GM18499 (cell line): ENCODE measurements around the gene AQP1.

Experiments
- ATAC-seq: cut with Tn5 transposase; IDR thresholded peaks from one replicate; pipeline ENCODE4 v1.9.1; 2021; ENCODE audit warnings: moderate number of reproducible peaks; ENCODE audit not compliant: insufficient read depth, unreplicated experiment

Gene AQP1

DNA sequence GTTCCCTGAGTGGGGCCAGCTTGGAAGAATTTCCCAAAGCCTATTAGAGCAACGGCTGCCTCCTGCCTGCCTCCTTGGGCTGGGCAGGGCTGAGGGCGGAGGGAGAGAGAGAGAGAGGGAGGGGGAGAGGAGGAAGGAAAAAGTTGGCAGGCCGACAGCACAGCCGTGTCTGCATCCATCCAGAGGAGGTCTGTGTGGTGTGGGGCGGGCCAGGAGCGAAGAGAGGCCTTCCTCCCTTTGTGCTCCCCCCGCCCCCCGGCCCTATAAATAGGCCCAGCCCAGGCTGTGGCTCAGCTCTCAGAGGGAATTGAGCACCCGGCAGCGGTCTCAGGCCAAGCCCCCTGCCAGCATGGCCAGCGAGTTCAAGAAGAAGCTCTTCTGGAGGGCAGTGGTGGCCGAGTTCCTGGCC lies at the start of gene AQP1:
Gene AQP1 (plus strand): TSS at position 293 of the 409 bp plus-strand sequence. CDS start 57 bp downstream, at position 350.
- no peak for ATAC-seq

DNA sequence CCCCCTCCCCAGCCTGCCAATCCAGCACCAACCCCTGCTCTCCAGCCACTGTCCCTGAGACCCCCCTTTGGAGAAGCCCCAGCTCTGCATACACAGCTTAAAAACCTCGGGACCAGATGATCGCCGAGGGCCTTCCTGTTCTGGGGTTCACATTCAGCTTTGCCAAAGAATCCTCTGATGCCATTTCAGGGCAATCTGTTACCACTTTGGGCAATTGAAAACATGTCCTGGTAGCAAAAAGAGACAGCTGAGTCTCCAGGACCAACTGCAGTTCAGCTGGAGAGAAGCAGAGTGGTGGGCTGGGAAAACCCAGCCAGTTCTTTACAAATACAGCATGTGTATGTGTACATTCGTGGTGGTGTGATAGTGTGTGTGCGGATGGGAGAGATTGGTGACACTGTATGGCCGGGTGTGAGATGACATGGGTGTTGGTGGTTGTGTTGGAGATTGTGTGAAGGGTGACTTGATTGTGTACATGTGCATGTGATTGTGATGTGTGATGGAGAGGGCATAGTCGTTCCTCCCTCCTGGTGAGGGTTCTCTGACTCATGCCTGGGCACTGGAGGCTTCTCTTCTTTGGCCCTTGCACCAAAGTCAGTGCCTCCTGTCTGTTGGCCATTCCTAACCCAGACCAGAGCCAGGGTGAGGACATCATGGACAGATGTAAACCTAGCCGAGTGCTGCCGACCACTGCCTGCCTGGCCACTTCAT lies 48.5 kb upstream of the AQP1 start:
- ATAC-seq, result no peak

DNA sequence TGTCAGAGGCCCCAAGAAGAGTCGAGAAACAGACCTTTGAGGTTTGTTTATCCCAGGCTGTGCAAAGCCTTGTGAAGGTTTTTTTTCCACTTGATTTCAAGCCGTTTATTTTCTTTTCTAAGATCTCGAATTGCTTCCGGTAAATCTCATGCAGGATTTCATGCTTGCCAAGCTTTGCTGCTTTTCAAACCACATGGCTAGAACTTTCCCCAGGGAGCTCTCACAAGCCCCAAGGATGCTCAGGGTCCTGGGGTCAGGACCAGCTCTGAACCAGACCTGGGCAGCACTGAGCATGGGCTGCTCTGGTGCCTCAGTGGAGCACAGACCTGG lies 48.0 kb upstream of the AQP1 start:
- no peak for ATAC-seq

DNA sequence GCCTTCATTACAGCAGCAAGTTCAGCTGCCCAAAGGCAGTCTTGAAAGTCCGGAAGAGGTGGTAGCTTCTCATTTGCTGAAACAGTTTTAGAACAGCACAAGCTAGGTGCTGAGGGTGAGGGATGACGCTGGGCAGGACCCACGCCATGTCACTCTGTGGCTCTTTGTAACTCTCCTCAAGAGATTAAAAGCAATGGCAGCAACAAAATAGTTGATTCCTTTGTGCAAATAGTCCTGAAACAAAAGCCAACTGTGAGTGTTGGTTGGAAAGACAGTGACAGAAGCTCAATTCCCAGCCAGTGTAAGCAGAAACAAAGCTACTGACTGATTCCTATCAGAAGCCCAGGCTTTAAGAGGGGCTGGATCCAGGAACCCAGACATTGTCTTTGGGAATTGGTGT lies 47.6 kb upstream of the AQP1 start:
- no peak for ATAC-seq

DNA sequence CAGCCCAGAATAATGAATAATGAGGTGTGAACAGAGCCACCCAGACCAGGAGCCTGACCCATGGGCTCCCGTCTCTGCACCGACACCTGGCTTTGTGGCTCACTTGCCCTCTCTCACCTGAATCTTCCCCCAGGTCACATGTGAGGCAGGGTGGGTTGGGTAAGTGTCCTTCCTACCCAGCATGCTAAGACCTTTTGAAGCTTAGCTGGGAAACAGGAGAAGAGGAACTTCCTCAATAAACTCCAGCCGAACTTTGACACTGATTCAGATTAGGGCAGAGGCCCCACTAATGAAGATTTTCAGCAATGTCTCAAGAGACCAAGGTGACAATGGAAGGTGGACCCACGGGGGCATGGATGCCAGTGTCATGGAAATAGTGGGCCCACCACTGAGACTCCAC lies 46.6 kb upstream of the AQP1 start:
- ATAC-seq, result no peak

DNA sequence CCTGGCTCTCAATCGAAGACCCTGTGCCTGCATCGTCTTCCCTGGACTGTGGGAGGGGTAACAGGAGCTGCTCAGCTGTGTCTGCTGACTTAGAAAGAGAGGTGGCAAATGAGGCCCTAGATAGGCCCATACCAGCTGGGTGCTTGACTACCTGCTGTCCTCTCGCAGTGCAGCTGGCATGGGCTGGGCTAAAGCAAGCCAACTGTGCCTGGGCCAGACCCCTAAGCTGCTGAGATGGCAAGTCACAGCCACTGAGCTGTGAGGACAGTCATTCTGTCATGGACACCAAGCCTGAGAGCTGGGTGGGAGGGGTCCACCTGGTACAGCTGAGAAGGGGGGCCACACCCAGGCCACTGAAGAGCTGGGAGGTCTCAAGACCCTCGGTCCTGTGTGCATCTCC lies 45.8 kb upstream of the AQP1 start:
- ATAC-seq, result no peak

DNA sequence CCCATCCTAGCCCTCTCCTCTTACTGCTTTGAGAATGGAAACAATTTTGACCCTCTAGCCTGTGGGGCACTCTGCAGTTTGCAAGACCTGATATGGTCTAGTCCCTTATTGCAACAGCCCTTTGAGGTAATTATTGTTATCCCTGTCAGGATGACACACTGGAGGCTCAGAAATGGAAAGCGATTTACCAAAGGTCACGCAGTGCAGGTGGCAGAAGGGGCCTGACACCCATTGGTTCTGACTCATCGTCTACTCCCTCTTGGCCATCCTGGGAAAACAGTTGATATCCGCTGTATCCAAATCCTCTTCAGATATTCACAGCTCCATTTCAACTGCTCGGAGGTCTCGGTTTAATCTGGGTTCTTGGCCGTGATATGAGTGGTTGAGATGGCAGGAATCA lies 44.7 kb upstream of the AQP1 start:
- no peak for ATAC-seq

DNA sequence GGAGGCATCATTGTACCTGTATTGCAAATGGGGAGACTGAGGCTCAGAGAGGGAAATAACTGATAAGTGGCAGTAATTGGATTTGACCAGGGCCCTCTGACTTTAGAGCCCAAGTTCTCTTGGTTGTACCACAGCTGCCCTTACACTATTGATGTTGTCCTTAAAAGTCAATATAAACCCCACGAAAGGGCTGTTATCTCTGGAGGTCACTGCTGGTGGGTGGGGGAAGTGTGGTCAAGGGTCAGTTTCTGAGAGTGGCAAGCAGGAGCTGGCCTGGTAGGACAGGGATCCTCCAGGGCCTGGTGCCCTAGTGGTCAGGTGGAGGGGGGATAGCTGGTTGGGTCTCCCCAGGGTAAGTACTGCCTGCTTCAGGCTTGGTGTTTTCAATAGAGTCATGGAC lies 44.2 kb upstream of the AQP1 start:
- no peak for ATAC-seq

DNA sequence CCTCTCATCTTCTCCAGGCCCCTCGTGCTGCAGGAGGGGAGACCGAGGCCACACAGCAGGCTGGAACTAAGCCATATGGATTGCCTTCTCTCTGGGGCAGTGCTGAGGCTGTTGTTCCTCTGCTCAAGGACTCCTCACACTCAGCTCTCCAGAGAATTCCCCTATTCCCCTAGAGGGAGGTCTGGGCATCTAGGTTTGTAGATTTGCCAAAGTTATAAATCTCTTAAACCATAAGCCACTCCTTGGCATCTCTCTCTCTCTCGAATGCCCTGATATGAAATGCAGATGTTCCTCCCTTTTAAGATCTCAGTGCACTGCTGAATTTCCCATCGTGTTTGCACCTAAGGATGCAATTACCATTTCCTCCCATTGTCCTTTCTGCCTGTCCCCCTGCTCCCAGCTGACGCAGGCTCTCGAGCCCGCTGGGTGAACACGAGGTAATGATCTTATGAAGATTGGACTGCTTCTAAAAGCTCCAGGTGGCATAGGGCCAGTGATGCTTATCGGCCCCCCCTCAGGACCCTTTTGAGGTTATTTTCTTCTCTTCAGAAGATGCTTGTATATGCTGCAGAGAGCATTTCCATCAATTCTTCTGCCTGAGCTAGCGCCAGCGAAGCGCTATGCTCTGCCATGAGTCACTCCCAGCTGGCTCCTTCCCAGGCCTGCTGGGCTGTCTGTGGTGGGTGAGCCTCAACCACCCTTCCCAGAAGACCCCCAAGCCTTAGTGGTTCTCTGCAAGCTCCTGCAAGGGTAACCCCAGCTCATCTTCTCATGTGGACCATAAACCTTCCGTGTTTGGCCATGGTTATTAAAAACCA lies 41.6 kb upstream of the AQP1 start:
- ATAC-seq, result no peak

DNA sequence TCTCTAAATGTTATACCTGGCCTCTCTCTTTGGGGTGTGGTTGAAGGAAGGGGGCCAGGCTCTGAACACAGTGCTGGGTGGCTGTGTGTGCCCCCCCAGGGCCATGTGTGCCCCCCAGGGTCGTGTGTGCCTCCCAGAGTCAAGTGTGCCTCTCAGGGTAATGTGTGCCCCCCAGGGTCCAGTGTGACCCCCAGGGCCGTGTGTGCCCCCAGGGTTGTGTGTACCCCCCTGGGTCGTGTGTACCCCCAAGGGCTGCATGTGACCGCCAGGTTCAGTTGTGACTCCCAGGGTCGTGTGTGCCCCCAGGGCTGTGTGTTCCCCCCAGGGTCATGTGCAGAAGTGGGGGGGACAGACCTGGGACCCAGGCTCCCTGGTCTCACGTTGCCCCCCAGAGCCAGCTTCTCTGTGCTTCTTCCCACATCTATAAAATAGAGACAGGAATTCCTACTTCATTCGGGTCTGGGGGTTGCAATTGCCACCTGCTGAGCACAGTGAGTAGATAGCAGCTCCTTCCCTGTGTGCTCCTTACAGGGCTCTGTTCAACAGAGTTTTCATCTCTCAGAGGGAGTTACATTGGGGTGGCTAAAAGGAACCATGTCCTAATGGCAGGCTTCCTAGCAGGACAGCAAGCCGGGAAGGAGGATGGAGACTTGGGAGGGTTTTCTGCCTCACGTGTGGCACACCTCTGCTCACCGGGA lies 40.7 kb upstream of the AQP1 start:
- ATAC-seq, result no peak

DNA sequence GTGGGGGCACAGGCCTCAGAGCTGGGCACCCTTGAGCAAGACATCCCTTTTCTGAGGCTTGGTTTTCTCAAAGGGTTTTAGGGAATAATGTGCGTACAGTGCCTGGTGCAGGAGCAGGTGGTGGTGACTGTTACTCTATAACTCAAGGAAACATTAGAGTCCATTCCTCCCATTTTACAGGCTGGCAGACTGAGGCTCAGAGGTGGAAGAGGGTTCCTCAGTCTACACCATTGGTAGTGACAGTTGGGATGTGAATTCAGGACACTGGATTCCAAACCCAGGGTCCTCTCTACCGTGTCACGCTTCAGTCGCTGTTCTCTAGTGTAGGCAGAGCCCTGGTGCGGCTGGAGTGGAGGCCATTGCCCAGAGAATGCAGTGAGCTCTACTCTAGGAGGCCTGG lies 40.0 kb upstream of the AQP1 start:
- no peak for ATAC-seq

DNA sequence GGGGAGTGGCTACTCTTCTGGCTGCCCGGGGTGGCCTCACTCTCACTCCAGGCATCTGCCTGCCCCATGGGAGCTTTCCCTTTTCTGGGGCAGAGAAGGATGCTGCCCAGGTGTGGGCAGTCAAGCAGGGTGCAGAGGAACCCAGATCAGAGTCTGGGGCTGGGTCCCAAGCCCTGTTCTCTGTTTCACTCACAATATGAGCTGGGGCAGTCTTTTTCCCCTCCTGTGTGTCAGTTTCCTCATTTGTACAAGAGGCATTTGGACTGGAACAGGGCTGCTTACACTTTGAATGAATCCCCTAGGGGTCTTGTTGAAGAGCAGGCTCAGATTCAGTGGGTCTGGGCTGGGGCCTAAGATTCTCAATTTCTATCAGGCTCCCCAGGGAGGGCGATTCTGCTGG lies 38.4 kb upstream of the AQP1 start:
- ATAC-seq, result no peak

DNA sequence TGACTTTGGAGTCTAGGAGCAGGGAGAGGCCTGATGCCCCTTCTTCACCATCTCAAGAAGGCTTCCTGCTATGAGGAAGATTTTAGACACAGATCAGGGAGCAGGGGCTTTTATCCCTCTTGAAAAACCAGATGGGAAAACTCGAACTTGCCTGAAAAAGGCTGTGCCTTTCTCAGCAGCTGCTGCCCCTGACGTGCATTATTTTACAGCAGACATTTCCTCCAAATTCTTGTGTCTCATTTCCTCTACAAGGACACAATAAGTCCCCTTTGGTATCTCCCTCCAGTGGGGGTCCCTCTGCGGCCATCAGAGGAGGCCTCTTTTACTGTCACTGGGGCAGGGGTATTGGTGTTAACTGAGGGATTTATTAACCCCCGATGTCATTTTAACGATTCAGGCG lies 38.0 kb upstream of the AQP1 start:
- no peak for ATAC-seq

DNA sequence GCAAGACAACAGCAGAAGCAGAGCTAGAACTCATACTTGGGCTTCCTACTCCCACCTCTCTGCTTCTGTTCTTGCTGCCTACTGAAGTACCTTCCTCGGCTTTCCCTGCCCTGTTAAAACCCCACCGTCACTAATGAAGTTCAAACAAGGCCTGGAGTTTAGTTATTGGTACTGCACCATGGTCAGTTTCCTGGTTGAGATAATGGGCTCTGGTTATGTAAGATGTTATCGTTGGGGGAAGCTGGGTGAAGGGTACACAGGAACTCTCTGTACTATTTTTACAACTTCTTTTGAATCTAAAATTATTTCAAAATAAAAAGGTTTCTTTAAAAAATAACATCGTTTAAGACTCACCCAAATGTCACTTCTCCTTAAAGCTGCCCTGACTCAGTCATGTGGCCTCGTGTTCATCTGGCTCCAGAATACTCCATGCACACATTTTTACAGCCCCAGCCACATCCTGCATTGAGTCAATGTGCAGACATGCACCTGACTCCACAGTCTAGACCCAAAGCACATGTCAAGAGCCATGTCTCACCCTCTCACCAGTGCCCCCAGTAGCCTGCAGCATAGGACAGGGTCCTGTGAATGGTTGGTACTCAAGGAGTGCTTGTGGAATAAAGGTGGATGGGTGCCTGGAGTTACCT lies 36.9 kb upstream of the AQP1 start:
- ATAC-seq, result no peak

DNA sequence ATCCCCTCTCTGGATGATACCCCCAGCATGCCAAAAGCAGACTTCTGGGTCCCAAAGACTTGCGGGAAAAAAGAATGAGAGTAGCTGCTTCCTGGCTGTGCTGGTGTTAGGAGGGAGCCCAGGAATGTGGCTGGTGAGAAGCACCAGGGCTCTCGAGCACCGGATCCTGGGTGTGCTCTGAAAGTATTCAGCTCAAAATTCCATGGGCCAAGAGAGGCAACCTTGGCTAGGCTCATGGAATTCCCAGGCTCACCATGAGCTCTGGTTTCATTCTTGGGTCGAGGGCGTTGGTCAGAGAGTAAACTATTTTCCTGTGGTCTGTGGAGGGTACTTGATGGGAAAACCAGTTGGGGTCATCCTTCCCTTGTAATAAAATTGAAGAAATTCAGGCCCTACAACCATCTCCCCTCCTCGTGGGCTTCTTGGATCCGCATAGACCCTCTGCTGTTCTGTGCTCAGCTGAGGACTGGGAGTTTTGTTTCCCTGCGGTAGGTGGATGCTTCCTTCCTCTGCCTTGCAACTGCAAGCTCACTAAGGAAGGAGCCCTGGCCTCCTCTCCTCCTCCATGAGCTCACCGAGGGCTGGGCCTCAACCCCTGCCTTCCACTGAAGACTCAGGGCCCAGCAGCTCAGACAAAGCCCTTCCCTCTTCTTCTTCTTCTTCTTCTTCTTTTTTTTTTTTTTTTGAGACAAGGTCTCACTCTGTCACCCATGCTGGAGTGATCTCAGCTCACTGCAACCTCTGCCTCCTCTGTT lies 34.5 kb upstream of the AQP1 start:
- no peak for ATAC-seq

DNA sequence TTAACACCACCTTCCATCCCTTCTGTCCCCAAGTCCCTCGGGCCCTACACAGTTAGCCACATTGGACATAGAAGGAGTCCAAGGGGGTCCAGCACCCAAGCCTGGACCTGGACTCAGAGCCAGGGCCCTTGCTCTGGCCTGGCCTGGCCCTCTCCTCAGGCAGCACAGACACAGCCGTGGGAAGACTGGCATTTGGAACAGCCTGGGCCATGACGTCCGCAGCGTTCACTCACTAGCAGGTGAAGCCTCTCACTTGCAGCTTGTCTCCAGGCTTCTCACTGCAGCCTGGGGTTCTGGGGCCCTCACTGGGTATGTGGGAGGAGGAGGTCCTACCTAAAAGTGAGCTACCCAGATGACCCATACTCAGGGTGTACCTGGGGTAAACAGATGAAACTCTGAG lies 33.7 kb upstream of the AQP1 start:
- ATAC-seq, result no peak

DNA sequence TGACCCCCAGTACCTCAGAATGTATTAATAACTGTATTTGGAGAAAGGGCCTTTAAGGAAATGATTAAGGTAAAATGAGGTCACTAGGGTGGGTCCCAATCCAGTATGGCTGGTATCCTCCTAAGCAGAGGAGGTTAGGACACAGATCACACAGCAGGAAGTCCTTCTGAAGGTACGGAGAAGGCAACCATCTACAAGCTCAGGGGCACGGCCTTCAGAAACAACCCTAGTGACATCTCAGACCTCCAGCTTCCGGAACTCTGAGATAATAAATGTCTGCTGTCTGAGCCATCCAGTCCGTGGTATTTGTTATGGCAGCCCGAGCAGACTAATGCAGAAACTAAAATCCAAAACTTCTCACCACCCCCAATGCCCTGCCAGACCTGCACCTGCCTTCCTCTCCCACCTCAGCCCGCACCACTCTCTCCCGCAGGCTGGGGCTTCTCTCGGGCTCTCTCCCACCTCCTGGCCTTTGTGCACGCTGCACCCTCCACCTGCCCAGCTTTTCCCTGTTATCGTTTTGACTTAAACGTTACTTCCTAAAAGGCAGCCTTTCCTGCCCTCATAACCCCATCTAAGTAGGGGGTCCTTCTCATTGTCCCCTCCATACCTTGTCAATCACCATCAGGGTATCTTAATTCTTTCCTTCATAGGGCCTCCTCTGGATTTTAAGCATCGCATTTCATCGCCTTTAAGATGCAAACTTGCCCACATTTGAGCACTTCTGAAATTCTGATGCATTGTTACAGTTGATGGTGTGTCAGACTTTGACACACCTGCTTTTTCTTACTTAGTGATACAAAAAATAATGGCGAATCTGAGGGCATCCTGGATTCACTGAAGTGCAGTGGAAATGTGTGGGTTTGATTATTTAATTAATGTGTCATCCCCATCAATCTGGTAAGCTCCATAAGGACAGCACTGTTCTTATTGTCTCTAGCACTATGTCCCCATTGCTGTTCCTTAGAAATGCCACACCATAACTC lies 32.2 kb upstream of the AQP1 start:
- ATAC-seq, result no peak

DNA sequence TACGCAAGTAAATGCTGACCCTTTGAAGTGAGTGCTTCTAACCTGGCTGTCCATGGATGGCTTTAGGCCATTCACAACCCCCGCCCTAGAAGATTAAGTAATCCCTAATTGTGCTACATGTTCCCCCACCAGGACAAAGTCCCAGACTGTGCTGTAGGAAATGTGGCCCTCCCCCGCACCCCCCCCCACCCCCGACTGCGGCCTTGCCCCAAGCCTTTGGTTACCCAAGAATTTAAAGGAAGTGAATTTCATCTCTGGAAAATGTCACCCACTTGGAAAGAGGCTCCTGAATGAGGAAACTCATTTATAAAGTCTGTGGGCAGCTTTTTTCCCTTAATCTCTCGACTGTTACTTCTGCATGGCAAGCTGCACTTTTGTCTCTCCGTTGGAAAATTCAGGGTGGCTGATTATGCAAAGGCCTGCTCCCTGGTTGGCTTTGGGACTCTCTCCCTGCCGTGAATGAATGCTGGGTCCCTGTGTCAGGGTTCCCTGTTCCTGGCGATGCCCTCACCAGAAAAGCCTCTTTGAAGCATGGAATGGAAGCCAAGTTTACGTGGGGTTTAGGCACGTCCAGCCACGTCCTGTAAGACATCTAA lies 31.4 kb upstream of the AQP1 start:
- ATAC-seq, result no peak

DNA sequence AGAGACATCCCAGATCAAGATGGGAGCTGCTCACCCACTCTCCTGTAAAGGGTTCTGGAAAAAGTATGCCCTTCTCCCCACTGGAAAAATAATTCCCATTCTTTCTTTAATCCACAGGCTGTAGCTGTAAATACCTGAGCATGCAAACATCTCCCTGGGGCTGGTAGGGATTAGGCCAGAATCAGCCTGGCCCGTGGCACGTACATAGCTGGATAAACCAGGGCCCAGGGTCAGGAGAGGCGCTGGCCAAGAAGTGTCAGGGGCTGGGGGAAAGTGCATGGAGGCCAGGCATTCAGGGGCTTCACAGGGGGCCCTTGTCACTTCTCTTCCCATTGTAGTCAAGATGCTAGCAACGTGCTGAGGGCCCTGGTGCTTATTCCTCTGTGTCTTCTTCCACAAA lies 30.7 kb upstream of the AQP1 start:
- no peak for ATAC-seq
